Astrocyte of the cerebellum (primary cell): Measurements from ENCODE around the gene TSPAN5.

Source experiments
- DNase-seq: peaks from one replicate; pipeline ENCODE4 v3.0.0-alpha.2; 2011; ENCODE audit warnings: low read depth
- H3K4me3 ChIP-seq: 2 replicates; pipeline ENCODE4 v1.5.1; 2011; ENCODE audit warnings: mild to moderate bottlenecking, low read depth, low read length, moderate library complexity
- in situ Hi-C: cut with HindIII; loops from 2 replicates; pipeline ENCODE4 v1.10.0; 2017; ENCODE audit warnings: low sequenced_read_pairs
- TF ChIP-seq, protein P1 (sequence below): IDR thresholded peaks from 2 replicates; pipeline ENCODE4 v1.5.1; 2012; ENCODE audit warnings: low read length, low read depth, moderate library complexity, mild to moderate bottlenecking; ENCODE audit errors: missing control alignments

Gene TSPAN5

DNA sequence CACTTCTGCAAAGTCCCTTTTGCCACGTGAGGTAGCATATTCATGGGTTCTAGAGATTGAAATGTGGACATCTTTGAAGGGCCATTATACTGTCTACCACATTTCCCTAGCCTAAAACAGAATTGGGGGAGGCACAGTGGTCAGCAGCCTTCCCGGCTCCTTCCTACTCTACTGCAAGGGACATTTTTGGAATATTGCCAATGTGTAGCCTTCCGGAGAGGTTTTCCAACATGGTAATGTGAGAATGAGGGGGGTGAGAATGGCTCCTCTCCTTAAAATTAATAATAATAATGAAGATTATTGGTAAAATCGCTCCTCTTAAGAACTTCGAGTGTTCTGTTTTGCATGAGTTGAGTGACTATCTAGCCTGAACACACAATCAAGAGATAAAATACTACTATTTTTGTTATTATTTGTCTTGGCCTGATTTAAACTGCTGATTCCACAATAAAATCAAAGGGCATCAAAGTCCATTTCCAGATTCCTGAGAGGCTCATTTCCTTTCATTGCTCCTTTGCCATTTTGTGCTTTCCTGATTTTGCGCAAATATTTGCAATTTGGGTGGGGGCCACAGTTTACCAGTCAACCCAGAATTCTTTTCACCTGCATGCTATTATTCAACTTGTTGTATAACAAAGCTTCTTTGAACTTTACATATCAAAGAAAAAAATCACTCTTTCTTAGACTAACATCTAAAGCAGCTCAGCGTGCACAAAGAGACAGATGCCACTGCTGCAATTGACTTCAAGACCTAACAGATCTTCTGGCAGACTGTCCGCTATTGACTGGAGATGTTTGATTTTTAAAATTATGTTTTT, 27.0 kb upstream of the TSPAN5 start:
- in situ Hi-C loops = no loop called here
- DNase-seq = no peak
- TF ChIP-seq, protein P1, sequence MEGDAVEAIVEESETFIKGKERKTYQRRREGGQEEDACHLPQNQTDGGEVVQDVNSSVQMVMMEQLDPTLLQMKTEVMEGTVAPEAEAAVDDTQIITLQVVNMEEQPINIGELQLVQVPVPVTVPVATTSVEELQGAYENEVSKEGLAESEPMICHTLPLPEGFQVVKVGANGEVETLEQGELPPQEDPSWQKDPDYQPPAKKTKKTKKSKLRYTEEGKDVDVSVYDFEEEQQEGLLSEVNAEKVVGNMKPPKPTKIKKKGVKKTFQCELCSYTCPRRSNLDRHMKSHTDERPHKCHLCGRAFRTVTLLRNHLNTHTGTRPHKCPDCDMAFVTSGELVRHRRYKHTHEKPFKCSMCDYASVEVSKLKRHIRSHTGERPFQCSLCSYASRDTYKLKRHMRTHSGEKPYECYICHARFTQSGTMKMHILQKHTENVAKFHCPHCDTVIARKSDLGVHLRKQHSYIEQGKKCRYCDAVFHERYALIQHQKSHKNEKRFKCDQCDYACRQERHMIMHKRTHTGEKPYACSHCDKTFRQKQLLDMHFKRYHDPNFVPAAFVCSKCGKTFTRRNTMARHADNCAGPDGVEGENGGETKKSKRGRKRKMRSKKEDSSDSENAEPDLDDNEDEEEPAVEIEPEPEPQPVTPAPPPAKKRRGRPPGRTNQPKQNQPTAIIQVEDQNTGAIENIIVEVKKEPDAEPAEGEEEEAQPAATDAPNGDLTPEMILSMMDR = no peak
- H3K4me3 ChIP-seq = no peak overlapping the region

DNA sequence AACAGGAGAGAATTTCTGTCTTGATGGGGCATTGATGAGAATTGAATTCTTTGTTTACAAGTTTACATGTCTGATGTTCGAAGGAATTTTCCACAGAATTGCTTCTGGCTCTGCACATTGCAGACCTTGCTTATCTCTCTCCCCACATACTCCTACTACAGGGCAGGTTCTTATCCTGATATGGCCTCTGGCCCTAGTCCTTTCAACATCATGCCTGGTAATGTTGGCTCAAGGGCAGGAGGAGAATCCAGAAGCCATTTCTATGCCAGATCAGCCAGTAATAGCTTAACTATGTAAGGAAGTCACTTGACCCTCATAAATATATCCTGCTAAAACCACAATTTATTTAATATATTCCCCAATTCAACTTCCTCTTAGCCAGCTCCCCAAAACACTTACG, 24.3 kb upstream of the TSPAN5 start:
- H3K4me3 ChIP-seq = no peak overlapping the region
- no peak for DNase-seq
- TF ChIP-seq, protein P1 = no peak
- in situ Hi-C loops = no loop called here

DNA sequence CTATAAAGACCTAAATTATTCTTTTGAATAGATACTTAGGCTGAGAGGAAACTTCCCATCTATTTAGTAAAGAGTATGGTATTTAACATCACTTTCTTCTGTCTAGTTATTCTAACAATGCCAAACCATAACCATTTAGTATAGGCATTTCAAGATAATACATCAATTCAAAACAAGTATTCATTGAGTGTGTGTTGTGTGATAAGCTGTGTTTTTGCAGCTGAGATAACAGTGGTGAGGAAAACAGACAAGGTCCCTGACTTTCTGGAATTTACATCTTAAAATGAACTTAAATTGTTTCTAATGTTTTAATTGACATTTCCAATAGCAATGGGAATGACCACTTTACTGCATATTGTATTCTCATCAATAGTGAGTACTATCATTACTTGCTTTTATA, 22.4 kb upstream of the TSPAN5 start:
- no peak for DNase-seq
- TF ChIP-seq, protein P1 = no peak
- no peak overlapping the region for H3K4me3 ChIP-seq
- in situ Hi-C loops = no loop called here

DNA sequence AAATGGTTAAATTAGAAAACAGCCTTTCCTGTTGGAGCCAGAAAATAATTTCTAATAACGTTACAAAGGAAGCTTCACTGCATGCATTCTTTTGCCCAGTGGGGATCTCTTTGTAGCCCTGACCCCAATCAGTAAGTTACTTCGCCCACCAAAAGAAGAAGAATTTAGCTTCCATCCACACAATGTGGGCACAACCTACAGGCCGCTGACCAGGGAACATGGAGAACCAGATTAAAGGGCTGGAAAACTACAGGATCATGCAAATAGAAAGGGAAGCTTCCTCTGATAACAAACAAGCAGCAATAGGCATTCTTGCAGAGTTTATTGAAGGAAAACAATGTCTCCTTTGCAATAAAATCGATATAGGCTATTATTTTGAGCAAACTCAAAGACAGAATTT, 21.3 kb upstream of the TSPAN5 start:
- TF ChIP-seq, protein P1 = no peak
- H3K4me3 ChIP-seq = no peak overlapping the region
- no peak for DNase-seq
- in situ Hi-C loops = no loop called here

DNA sequence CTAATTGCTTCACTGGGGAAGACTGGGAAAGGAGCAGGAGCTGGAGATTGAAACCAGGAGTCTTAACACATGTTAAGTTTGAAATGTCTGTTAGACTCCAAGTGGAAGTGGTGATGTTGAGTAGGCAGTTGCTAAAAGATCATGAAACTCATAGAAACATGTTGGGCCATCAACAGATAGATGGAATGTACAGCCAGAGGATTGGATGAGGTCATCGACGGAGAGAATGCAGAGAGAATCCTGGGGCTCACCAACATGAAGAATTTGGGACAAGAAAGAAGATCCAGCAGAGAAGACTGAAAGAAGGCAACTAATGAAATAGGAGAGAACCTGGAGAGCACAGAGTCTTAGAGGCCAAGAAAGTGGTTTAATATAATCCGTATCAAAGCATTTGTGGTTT, 19.4 kb upstream of the TSPAN5 start:
- no peak overlapping the region for H3K4me3 ChIP-seq
- in situ Hi-C loops = no loop called here
- TF ChIP-seq, protein P1 = no peak
- DNase-seq = no peak

DNA sequence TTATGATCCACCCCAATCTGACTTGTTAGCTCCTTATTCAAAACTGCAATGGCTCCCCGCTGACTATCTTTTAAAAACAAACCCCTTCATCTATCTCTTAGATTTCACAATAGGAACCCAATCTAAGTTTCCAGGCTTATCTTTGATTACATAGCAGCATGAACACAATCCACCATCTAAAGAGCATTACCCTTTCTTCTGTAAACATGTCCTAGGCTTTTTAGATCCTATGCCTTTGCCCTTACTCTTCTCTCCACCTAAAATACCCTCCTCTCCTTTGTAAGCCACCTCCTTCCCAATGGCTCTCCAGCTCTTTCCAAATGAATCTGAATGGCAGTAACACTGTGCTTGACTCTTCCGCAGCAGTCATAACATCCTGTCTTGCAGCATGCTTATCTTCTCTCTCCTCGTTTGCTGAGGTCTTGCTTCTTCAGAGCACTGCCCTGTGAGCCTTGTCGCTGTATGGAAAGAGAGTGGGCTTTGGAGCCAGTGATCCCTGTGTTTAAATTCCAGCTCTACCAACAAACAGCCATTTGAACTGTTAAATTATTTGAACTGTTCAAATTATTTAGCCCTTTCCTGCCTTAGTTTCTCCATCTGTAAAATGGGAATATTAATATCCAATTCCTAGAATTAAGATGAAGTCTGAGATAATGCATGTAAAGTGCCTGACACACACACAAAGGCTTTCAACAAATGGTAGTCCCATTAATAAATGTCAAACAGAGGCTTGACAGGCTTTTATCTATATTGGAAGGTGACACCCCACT, 16.2 kb upstream of the TSPAN5 start:
- TF ChIP-seq, protein P1 = no peak
- DNase-seq = no peak
- in situ Hi-C loops = no loop called here
- no peak overlapping the region for H3K4me3 ChIP-seq
